CD4-positive, alpha-beta T cell treated with Interleukin-6 at 100 ng/mL for 8 hours (primary cell): Measurements from ENCODE around the gene RTL10.
"Not testable (repeated sequence)": the region's sequence is repeated elsewhere in the genome, so short reads cannot be mapped to it uniquely, and the experiment has no call there.

Source experiments
- DNase-seq: peaks from one replicate; pipeline ENCODE4 v3.0.0-alpha.2; 2020; ENCODE audit warnings: mixed read lengths, low spot score

RTL10 gene

GRCh38 chr22:19843857-19844376 is 10.8 kb downstream of the RTL10 start:
- DNase-seq, result no peak

GRCh38 chr22:19843107-19843856 is 11.4 kb downstream of the RTL10 start:
- no peak for DNase-seq

GRCh38 chr22:19842393-19843106 is 12.1 kb downstream of the RTL10 start:
- no peak for DNase-seq

- no peak for DNase-seq
Observed at GRCh38 chr22:19841641-19842392, 12.9 kb downstream of the RTL10 start.

- DNase-seq, result no peak
Observed at GRCh38 chr22:19840955-19841640, 13.6 kb downstream of the RTL10 start.

- no peak for DNase-seq
Observed at GRCh38 chr22:19840059-19840458, 14.6 kb downstream of the RTL10 start.

GRCh38 chr22:19837915-19838314 is 16.8 kb downstream of the RTL10 start:
- DNase-seq, result no peak

- no peak for DNase-seq
Observed at GRCh38 chr22:19836512-19836911, 18.2 kb downstream of the RTL10 start.

GRCh38 chr22:19834599-19834998 is 20.1 kb downstream of the RTL10 start:
- no peak for DNase-seq

- not testable (repeated sequence) for DNase-seq
Observed at GRCh38 chr22:19833327-19833726, 21.3 kb downstream of the RTL10 start.

GRCh38 chr22:19832476-19833108 is 22.1 kb downstream of the RTL10 start:
- no peak for DNase-seq

GRCh38 chr22:19831979-19832378 is 22.7 kb downstream of the RTL10 start:
- not testable (repeated sequence) for DNase-seq

GRCh38 chr22:19831016-19831415 is 23.7 kb downstream of the RTL10 start:
- DNase-seq, result no peak

GRCh38 chr22:19828035-19828401 is 26.7 kb downstream of the RTL10 start:
- no peak for DNase-seq

- DNase-seq, result no peak
Observed at GRCh38 chr22:19827341-19828034, 27.2 kb downstream of the RTL10 start.

GRCh38 chr22:19826619-19826950 is 28.1 kb downstream of the RTL10 start:
- DNase-seq, result no peak

- DNase-seq, result no peak
Observed at GRCh38 chr22:19825904-19826618, 28.6 kb downstream of the RTL10 start.

GRCh38 chr22:19824926-19825339 is 29.7 kb downstream of the RTL10 start:
- no peak for DNase-seq

GRCh38 chr22:19824212-19824925 is 30.3 kb downstream of the RTL10 start:
- no peak for DNase-seq

- DNase-seq, result no peak
Observed at GRCh38 chr22:19823902-19824211, 30.8 kb downstream of the RTL10 start.
